ENCODE results near the gene OAF.

The OAF gene

DNA sequence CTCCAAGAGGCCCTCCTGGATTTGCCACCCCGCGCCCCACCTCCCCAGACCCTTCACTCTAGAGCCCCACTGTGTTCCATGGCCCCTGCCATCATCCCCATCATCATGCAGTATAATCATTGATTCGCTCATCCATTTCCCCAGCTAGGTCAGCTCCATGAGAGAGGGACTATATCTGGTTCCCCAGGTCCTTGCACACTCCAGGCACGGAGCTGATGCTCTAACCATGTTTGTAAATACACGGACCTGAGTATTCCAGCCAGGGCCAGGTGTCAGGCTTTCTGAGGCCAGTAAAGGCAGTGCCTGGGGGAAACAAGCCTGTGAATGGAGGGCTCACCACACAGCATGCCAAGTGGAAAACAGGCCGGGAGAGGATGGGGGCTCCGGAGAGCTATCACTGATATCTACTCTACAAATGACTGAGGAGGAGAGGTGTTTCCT lies 27.1 kb upstream of the OAF start:
- DNase-seq (ENCODE audit: low spot score), result no peak

DNA sequence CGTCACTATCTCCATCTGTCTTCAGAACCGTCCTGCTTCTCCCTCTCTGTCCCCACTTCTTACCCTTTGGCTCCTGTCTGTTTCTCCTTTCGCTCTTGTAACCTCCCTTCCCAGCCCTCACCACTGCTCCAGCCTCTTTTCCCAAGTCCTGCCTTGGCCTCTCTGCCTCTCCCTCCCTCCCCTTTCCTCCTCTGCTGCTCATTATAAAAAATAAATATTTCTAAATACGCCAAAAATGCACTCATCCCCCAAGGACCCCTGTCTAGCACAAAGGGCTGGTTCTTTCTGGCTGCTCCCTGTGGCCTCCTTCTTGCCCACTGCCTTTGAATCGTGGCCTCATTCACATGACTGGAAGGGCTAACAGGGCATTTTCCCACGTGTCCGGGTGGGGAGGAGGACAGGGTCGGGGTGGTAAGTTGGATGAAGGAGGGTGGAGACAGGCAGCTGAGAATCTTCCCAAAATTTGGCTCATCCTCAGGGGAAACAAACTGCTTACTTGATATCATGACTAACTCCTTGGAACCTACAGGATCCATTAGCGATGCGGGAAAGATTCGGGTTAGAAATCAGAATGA lies 26.4 kb upstream of the OAF start:
- no peak for DNase-seq (ENCODE audit: low spot score)

DNA sequence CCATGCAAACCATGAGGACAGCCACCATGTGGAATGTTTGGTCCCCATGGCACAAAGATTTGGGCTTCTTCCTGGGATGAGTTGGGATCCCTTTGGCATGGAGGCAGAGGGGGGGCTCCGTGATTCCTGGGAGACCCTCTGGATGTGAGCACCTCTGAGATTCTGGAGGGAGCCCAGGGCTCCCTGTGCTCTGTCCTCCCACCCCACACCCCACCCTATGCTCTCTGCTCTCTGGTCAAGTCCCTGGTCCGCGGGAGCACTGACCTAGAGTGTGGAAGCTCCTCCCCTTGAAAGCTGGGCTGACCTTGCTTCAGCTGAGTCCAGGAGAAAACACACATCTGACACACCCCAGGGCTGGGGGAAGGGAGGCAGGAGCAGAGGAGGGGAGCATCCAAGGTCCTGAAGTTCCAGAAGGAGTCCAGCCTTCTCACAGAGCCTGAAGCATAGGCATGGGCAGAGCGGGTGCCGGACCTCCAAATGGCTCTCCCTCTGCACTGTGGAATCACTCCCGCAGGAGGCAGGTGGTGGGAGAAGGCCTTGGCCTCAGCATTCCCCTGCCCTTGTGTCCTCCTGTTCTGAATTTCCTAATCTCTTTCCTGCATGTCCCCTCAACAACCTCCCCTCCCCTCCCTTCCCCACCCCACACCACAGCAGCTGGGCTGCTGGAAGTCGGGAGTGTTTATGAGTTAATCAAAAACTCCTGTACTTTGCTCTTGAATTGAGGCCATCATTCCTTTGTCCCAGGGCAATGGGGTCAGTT lies 25.7 kb upstream of the OAF start:
- DNase-seq (ENCODE audit: low spot score), result no peak

DNA sequence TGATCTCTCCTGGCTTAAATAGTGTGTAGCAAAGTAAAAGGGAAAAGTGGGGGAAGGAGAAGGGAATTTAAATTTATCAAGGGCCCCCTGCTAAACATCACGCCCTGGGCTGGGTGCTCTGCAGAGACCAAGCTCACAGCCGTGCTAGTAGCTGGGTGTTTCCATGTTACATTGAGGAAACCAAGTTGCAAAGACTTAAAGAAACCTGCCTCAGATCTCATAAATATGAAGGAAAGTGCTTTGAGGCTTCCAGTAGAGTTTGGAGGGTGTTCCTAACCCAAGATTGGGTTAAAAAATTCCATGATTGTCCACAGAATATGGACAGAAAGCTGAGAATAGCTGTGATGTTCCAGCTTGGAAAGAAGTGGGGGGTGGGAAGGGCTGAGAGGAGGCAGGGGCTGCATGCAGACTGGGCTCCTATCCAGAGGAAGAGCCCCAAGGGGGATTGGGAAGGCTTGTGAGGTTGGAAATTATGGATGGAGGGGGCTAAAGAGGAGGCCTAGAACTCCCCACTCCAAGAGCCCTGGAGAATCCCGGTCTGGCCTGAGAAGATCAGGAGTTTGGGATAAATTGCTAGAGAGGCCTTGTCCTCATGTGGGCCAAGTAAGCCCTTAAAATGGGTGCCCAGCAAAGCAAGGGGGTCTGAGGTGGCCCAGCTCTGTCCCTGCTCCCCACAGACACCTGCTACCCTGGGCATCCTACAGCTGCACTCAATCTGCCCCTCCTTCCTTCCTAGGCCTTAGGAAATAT lies 25.0 kb upstream of the OAF start:
- DNase-seq (ENCODE audit: low spot score), result no peak

DNA sequence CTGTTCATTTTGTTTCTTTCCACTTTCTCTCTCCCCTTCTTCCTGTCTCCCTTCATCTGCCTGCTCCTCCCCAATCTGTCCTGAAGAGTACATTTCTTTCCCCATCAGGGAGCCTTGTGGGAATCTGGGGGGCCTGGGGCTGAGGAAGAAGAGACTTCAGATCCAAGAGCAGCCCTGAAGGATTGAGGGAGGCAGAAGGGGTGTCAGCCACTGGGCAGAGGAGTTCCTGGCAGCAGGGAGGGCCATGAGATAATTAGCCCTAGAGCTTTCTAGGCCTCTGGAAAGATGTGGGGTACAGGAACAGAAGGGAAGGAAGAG lies 24.4 kb upstream of the OAF start:
- no peak for DNase-seq (ENCODE audit: low spot score)

DNA sequence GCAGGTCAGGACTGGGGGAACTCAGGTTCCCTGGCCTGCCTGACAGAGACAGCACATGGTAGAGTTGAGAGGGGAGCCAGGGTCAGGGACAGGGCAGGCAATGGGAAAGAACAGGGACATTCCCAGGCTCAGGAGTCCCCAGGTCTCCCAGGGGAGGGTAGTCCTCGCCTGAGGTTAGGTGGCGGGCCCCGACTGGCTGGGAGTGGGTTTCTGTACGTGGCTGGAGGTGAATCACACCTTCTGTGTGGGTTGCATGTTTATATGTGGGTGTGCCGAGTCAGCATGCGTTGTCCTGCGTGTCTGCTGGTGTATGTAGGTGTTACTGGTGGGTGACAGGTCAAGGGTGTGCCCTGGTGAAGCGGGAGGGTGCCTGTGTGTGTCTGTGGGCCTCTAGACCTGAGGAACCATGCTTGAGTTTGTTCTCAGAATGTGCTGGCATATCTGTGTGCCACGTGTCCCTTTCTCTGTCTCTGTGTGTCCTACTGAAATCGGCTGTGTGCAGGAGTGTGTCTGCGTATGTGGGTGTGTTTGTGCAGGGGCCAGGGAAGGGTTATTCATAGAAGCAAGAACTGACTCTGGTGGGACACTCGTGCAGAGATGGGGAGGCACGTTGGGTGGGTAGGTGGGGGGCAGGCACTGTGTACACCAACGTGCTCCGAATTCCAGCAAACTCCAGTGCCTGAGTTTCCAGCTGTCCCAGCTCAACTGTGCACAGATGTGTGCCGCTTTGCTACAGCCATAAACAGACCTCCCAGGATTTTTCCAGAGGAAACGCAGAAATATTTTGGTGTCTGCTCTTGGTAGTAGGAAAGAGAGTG lies 23.8 kb upstream of the OAF start:
- DNase-seq (ENCODE audit: low spot score), result no peak

DNA sequence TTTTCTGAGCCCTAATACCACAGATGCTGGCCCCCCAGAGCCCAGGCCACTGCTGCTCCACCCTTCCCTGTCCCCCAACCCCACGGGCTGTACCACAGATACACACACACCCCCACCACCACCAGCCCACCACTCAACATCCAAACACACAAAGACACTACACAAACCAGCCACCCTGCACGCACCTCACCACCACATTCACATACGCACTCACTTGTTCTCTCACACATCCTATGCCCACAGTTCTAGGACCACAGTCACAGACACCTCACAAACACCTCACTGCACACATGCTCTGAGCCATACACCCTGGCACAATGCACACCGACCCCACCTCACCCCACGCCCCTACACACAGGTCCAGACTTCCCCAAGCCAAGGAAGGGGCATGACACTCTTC lies 22.5 kb upstream of the OAF start:
- no peak for DNase-seq (ENCODE audit: low spot score)

DNA sequence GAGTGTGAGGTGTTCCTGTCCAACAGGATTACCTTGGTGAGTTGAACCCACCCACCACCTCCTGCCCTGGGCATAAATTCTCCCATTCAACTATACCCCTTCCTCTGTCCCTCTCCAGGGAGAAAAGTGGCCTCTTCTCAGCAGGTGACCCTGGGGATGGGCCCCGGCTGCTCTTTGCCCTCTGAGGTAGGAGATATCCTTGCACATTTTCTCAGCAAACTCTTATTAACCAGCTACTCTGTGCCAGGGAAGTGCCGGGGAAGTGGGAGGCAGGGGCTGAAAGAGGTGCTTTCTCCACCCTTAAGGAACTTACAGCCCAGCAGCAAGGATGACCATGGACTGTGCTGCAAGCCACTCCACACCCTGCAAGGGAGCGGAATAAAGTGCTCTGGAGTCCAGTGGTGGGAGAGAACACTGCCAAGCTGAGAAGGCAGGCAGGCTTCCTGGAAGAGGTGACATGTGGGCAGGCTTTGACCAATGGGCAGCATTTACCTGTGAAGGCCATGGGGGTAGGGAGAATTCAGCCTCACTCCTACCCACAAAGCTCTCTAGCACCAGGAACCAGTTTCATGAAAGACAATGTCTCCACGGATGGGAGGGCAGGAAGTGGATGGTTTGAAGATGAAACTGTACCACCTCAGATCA lies 21.9 kb upstream of the OAF start:
- no peak for DNase-seq (ENCODE audit: low spot score)

DNA sequence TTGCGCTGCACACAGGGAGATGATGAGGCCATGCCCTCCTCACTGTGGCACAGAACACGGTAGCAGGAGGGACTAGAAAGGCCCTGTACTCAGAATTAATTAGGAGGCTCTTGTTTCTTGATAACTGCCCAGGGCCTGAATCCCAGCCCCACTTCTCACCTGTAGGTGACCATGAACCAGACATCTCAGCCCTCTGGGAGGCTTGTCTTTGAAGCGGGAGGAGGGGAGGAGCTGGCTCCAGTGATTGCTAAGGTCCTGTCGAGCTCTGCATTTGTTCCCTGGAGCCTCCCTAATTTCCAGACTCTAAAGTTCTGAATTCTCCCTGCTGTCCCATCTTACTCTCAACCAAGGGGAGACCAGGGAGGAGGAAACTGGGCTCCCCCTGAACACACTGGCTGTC lies 19.8 kb upstream of the OAF start:
- no peak for DNase-seq (ENCODE audit: low spot score)

DNA sequence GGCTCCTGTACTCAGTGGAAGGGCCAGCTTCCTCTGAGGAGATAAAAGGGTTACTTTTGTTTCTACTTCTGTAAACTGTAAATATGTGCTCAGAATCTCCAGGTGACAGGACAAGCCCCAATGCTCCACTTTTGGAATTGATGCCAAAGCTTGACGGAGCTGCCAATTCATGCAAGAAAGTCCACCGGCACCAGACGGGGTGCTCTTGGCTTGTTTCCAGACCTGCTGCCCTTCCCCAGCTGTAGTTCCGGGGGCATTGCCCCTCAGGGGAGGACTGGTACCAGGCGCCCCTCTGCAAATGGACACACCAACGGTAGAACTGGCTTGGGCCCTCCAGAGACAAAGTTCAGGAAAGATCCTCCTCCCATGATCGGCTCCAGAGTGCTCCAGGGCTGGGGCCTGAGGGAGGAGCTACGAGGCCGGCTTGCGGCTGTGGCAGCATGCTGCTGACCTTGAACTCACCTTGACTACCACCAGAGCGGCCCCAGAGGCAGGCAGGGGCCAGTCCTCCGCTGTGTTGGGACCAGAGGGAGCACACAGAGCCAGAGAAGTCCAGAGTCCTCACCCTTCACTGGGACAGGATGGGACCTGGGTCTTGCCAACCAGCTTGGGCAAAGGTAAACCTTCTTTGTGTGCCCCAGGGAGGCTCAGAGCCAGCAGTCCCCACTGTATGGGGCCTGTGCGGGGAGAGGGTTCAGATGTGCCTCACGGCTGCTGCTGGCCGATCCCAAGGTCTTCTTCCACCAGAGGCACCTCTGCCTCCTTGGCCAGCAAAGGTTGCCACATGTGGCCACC lies 17.8 kb upstream of the OAF start:
- no peak for DNase-seq (ENCODE audit: low spot score)

DNA sequence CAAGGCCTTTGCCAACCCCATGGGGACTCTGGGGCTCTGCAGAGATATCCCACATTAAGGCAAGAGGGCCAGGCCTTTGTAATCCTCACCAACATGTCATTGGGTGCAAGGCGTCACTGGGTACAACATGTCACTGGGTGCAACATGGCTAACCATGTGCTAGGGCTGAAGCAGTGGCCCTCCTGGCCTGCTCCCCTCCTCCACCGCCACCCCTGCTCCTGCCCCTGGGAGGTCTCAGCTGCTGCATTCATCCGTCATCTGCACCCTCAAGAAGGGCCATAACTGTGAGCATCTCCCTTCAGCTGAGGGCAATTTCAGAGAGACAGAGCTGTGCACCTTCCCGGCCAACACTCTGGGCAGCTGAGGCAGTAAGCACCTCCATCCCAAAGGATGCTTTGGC lies 16.7 kb upstream of the OAF start:
- no peak for DNase-seq (ENCODE audit: low spot score)

DNA sequence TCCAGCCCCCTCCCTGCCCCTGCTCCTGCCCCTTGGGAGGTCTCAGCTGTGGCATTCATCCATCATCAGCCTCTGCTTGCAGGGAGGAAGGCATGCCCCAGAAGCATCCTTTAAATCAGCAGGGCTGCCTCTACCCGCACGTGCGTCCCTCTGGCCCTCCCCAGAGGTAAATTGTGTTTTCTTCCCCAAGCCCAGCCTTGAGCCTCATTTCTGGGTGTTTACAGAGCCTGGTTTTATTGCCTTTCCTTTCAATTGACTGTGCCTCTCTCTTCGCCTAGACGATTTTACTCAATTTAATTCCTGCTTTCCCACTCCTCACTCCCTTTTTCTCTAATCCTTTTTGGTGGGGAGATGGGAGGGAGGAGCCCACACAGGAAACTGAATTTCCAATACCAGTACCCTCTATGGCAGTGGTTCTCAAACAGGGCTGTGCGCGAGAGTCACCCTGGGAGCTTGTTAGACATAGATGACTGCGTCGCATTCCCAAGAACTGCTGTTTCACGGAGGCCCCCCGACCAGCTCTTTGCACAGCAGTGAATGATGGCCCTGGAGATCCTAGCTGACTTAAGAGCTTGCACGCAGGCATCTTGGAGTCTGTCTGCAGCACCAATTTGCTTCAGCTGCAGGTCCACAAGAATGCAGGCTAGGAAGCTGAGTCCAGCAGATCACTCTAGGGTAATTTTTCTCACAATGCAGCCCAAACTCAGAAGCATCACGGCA lies 15.1 kb upstream of the OAF start:
- DNase-seq (ENCODE audit: low spot score), result no peak

DNA sequence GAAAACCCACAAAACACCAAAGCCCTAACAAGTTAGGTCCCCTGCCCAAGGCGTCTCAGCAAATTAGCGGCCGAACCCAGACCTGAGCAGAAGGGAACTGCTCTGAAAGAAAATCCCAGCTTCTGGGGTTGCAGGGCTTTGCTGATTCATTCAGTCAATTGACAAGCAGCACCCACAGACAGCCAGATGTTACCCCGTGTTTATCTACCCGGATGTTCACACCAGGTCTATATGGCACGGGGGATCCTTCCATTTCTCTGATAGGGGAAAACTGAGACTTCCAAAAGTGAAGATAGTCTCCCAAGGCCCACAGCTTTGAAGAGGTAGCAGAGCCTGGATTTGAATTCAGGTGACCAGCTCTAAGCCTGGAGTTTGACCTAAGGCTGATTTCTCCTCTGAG lies 14.0 kb upstream of the OAF start:
- no peak for DNase-seq (ENCODE audit: low spot score)

DNA sequence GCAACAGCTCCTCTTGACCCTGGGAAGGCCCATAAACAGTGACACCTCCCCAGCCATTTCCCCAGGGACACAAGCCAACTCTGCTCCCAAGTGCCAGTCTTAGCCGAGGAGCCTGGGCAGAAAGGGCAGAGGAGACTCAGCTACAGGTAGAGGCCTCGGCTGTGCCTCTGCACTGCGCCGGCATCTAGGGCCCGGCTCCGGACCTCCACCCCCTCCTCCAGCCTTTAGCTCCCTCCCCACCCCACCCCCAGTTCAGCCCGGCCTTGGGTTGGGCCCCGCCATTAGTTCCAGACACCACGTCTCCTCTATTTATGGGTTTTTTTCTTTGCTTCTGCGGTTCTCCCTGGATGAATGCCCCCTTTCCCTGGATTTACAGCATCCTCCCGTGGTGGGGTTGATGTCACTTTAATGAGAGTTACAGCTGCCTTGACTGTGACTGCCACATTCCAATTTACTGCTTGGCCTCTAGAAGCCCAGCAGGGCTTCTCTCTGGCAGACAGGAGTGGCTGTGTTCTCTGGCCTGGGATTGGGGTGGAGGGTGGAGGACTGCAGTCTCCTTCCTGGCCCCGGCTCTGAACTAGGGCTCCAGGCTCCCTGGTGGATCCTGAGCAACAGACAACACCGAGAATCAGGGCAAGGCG lies 13.5 kb upstream of the OAF start:
- DNase-seq (ENCODE audit: low spot score), result no peak

DNA sequence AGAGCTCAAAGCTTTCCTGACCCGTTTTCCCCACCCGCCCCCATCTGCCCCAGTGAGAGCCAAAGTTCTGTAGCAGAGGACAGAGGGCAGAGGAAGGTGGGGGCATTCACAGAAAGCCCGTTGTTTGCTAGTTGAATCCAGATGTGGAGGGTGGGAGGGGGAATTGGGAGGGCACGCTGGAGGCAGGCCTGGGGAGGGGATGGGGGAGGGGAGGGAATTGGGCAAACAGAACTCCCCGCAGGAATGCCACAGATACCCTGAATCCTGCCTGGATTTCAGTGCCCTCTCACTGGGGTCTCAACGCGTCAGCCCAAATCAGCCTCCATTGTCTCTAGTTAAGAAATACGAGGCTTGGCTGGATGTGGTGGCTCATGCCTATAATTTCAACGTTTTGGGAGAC lies 12.9 kb upstream of the OAF start:
- DNase-seq (ENCODE audit: low spot score), result no peak

DNA sequence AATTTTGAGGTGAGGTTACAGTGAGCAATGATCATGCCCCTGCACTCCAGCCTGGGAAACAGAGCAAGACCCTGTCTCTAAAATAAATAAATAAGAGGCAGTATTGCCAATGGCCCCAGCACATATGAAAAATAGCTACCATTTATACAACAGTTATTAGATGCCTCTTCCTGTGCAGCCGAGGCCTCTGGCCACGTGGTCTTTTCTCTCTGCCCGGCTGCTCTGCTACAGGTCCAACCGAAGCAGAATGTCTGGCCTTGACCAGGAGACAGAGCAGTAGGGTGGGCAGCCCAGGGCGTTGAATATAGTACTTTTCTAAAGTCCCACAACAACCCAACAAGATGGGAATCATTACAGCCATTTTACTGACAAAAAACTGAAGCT lies 12.4 kb upstream of the OAF start:
- DNase-seq (ENCODE audit: low spot score), result no peak

DNA sequence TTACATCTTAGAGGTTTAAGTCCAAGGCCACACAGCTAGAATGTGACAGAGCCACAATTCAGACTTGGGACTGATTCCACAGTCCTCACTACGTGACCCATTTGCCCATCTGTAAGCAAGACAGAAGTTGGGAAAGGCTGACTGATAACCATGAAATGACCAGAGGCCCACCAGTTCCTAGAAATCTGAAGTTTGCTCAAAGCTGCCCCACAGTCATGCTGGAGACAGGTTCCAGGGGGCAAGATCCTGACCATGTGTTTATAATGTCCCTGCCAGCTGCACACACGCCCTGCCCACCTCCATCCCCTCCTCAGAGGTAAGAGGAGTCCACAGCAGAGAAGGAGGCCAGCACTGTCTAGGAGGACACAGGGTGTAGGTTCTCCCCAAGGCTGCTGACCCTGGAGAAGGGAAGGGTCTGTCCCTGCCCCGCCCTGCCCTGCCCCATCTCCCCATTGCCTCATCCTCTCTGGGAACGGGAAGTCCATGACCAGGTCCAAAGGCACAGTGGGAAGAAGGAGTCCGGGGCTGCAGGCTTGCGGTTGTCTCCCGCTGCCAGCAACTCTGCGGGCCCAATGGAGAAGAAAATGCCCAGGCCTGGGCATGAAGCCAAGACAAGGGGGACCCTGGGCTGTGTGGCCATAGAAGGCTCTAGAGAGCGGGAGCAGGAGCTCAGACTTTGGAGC lies 11.9 kb upstream of the OAF start:
- no peak for DNase-seq (ENCODE audit: low spot score)

DNA sequence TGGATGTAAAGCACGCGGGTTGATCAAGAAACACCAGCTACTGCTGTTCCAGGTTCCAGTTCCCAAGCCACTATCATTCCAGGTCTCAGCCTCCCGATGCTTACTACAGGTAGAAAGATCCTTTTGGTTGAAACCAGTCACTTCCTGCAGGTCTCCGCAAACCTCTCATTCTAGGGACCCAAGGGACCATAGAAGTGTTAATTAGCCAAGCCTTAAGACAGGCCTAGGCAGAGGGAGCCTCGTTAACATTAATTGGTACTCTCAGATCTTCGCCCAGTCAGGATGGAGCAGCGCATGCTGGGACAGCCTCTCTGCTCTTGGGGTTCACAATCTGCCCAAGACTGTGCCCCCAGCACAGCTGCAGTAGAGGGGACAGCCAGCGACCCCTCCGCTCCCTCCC lies 11.2 kb upstream of the OAF start:
- no peak for DNase-seq (ENCODE audit: low spot score)

DNA sequence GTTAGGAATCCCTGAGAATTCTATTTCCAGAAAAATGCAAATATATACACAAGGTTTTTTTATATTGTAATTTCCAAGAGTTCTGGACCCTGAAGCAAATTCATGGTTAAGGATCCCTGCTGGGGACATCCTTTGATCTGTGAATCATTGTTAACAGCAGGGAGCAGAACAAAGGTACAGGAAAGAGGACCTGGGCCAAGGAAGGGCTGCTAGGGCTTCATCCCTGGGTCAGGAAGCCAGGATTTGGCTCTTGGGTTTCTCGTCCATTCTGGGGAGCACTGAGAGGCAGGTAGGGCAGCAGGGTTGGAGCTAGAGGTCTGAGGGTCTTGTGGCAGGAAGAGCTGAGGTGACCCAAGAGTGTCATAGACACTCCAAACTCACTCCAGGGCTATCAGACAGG lies 10.2 kb upstream of the OAF start:
- DNase-seq (ENCODE audit: low spot score), result no peak

DNA sequence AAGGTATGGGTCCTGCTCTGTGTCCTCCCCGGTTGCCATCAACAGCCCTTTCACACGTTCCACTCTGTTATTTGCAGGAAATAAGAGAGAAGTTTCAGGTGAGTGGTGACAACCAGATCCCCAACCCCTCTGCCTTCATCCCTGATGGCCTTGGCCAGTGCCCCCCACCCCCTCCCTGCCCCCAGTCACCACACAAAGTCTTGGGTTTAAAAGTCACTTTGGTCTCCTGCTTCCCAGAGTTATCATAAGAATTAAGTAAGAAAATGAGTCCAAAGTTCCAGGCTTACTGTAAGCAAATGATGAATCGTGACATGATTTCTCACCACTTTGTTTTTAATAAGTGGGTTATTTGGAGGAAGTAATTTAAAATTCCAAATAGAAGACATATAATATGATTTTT lies 9.2 kb upstream of the OAF start:
- DNase-seq (ENCODE audit: low spot score), result no peak
